ENCODE results near the gene PRR29. TPM values are rescaled to one million over a fixed set of nuclear protein-coding genes. Genes with fewer than 3 reads are reported as not detected.

PRR29 gene
- 0.78 TPM for total RNA-seq

- DNase-seq: no peak
Observed at GRCh38 chr17:63998050-63998720, at the start of gene PRR29. Gene PRR29, plus strand, starts transcription at chr17:63998351. Its CDS starts 14 bp downstream, at chr17:63998365.

GRCh38 chr17:63948521-63948920 lies 49.6 kb upstream of the PRR29 start:
- no peak for DNase-seq

GRCh38 chr17:63949576-63950250 lies 48.4 kb upstream of the PRR29 start:
- DNase-seq: no peak

GRCh38 chr17:63950940-63951907 lies 46.9 kb upstream of the PRR29 start:
- DNase-seq: no peak

- no peak for DNase-seq
Observed at GRCh38 chr17:63954402-63955063, 43.6 kb upstream of the PRR29 start.

DNA sequence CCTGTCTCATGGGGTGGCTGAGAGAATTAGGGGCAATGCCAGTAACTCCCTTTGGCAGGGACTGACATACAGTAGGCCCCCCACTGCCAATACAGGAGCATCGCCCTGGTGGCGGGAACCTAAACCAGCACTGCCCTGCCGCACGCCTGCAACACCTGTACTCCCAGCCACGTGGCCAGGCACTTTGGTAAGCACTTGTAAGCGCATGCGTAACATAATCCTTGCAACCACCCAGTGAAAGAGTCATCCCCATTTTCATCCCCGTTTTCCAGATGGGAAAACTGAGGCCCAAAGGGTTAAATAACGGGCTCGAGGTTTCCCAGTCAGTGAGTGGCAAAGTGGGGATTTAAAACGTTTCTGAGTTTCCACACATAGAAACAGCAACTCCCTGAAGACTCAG lies 42.9 kb upstream of the PRR29 start:
- DNase-seq: no peak

DNA sequence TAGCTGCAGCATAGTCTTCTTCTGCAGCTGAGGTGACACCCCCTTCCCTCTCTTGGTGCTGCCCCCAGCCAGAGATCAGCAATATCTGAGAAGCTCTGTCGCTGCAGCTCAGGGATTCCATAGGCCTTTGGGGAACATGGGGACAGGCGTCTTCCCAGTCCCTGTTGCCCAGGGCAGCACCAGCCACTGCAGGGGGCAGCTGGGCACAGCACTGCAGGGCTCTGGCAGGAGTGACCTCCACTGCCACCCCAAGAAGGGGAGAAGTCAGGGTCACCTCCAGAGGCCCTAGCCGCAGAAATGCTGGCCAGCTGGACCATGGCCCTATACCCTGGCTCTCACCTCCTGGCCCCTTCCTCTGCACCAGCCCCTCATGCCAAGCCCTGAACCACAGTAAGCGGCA lies 42.4 kb upstream of the PRR29 start:
- no peak for DNase-seq

GRCh38 chr17:63956296-63956920 lies 41.7 kb upstream of the PRR29 start:
- DNase-seq: no peak

DNA sequence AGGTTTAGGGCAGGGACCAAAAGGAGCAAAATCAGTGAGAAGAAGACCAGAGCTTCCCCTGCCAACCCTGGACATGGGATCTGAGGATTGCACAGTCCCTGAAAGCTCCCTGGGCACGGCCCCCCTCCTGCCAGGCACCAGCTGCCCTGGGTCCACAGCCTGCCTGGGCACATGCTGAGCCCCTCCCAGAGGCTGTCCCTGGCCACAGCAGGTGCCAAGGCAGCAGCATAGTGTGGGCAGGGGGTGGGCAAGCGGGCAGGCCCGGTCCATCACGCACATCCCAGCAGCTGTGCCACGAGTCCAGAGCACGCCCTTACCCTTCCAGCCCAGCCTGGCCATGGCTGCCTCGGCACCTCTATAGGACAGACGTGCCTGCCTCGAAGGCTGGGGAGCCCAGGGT lies 38.1 kb upstream of the PRR29 start:
- DNase-seq: no peak

DNA sequence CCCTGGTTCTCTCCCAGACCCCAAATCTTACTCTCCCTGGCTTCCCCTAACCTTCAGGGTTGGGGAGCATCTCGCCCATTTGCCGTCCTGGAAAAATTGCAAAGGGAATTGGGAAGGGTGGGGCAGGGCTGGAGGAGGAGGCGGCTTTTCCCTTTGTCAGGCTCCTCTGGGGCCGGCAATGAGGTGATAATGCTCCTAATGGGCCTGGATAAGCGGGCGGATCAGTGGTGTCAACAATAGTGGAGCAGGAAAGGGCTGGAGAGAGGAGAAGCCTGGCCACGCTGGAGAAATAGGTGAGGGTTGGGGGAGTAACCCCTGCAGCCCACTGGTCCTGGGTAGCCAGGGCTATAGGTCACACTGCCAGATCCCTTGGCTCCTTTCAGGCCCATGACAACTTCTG lies 37.7 kb upstream of the PRR29 start:
- no peak for DNase-seq

- no peak for DNase-seq
Observed at GRCh38 chr17:63961355-63962212, 36.6 kb upstream of the PRR29 start.

DNA sequence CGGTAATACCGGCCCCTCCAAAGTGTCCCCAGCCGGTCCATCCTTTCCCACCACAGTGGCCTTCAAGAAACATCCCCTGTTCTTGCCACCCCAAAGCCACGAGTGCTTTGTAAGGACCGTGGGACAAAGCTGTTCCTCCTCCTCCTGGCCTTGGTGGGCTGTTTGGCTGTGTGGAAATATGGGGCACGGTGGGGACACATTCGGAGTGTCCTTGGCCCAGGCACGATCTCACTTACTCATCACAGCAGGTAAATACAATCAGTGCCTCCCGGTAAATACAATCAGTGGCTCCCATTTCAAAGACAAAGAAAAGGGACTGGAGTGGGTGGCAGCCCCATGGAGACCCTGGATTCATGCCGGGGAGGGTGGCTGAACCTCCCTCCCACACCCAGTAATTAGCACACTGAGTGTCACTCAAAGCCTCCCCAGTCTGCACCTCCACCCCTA lies 35.8 kb upstream of the PRR29 start:
- no peak for DNase-seq

DNA sequence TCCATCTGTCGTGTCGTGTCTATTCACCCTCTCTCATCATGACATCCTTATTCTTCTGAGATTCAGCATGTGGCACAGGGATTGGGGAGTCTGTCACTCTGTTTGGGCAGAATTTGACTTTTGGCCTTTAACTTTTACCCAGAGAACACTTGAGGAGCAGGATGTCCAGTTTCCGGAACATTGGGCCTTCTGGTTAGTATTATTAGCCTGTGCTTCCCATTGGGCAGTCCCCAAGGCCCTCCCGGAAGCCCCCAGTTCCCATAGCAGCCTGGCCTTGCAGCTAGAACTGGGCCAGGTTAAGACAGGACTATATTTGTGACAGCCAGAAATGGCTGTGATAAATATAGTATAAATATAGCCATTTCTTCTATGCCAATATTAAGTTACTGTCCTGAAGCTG lies 35.0 kb upstream of the PRR29 start:
- DNase-seq: no peak

DNA sequence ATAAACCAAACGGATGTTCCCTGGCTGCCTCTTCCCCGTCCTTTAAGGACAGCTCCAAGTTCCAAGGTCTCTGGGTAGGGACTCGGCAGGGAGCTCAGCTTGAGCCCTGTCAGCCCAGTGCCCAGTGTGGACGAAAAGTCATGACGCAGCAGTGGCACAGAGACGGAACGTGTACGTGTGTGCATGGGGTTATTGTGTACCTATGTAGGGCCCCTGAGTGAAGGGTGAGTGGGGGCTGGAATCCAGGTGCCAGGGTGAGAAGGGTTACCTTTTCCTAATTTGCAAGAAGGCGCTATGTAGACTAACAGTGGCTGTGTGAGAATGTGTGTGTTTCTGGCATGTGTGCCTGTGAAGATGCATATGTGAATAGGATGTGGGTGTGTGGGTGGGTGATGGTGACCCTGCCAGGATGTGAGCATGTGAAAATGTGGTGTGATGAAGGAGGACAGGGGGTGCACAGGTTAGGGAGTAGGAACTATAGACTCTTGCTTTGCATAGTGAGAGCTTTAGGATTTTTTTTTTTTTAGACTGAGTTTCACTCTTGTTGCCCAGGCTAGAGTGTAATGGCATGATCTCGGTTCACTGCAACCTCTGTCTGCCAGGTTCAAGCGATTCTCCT lies 31.4 kb upstream of the PRR29 start:
- DNase-seq: no peak

GRCh38 chr17:63967953-63968352 lies 30.2 kb upstream of the PRR29 start:
- DNase-seq: no peak

DNA sequence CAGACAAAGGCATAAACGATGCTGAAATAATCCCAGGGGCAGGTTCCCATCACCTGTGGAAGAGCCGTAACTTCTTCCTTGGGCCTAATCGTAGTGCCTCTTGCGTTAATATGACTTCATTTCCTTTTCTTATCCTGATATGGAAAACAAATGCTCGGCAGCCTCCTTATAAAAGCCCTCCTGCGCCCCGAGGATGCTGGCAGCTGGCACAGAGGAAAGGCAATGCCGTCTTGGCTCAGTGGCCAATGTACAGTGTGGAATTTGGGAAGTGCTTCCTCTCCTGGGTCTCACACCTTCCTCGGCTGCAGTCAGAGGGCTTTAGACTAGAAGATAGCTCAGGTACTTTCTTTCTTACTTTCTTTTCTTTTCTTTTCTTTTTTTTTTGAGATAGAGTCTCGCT lies 28.9 kb upstream of the PRR29 start:
- no peak for DNase-seq

GRCh38 chr17:63972796-63973195 lies 25.4 kb upstream of the PRR29 start, which contains the start of gene SCN4A:
Gene SCN4A, minus strand, starts transcription at chr17:63972918. Its CDS starts 77 bp downstream, at chr17:63972841.
- DNase-seq: no peak

DNA sequence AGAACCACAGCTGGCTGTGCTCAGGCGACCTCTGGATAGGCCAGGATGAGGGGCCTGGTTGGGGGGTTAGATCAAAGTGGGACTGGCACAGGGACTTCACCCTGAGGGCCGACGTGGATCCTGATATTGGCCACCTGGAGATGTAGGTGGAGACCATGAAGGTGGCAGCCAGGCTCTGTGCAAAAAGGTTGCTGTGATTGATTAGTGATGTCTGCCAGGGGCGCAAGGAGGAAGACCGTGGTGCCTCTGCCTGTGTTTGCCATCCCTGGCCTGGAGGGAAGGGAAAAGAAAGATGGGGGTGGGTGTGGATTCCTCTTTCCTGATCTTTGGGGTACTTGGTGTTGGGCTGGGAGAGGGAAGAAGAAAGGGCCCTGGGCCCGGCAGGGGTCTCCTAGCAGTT lies 24.9 kb upstream of the PRR29 start:
- DNase-seq: no peak

DNA sequence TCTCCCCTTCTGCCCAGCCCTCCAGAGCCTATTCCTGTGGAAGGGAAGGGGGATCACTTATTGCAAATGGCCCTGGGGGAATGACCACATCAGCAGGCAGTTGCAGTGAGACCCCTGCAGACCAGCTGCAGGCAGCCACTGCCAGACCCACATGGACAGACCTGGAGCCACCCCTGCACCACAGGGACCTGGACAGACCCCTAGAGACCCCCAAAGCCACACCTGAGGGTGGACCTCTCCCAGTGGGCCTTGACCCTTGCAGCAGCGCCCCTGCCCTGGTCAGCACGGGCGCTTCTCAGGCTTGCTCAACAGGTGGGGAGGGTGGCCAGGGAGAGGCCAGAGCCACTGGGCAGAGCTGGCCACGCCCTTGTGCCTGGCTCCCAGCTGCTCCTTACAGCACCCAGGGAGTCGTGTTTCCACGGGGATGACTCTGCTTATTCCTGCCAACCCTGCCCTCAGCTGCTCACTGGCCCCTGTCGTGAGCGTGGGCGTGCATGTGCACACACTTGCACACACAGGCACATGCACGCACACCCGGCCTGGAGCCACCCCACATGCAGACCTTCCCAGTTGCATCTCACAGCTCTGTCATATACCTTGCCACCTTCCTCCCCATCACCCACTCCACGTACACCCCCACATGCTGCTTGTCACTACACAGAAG lies 24.1 kb upstream of the PRR29 start:
- no peak for DNase-seq
